Prostate gland (tissue), 2 donors: ENCODE data around the gene ZNRF3. TPM values are rescaled to one million over a fixed set of nuclear protein-coding genes. Genes with fewer than 3 reads are reported as not detected.

Experiments used
- DNase-seq: peaks from one replicate; pipeline ENCODE4 v3.0.0-alpha.2; 2019; ENCODE audit warnings: low spot score
- H3K27ac ChIP-seq, 2 donors: fragments of 200-600 bp; sonication (generic); 2 replicates each; pipeline ENCODE4 v1.5.1; 2017 to 2019
- H3K27me3 ChIP-seq: fragments of 200-600 bp; sonication (generic); replicated peaks from 2 replicates; pipeline ENCODE4 v1.5.1; 2019; ENCODE audit not compliant: insufficient read depth
- H3K36me3 ChIP-seq, 2 donors: fragments of 200-600 bp; sonication (generic); 1 replicate in 1 of 2; 2 replicates in 1 of 2; pipeline versions ENCODE4 v1.5.1 to v1.8.1; 2017 to 2019
- H3K4me1 ChIP-seq: fragments of 200-600 bp; sonication (generic); replicated peaks from 2 replicates; pipeline ENCODE4 v1.5.1; 2019
- H3K4me3 ChIP-seq, 2 donors: fragments of 200-600 bp; sonication (generic); 2 replicates each; pipeline ENCODE4 v1.5.1; 2017 to 2019
- H3K9me3 ChIP-seq: fragments of 200-600 bp; sonication (generic); 2 replicates; pipeline ENCODE4 v1.5.1; 2017
- CTCF ChIP-seq, 4 experiments: fragments of 200-600 bp in 2 of 4; fragments of 450-650 bp in 2 of 4; sonication (generic) in 2 of 4; IDR thresholded peaks; 1 replicate in 3 of 4; 2 replicates in 1 of 4; pipeline ENCODE4 v1.5.1; 2016 to 2019; ENCODE audit warnings: antibody characterized with exemption in 4 of 4, mild to moderate bottlenecking in 2 of 4, moderate library complexity in 2 of 4
- POLR2A ChIP-seq: fragments of 450-650 bp; IDR thresholded peaks from one replicate; pipeline ENCODE4 v1.6.1; 2016; ENCODE audit warnings: antibody characterized with exemption, mild to moderate bottlenecking
- POLR2AphosphoS5 ChIP-seq: sonication (generic); formaldehyde crosslinking; IDR thresholded peaks from one replicate; pipeline ENCODE4 v1.6.1; 2017; ENCODE audit warnings: antibody characterized with exemption
- WGBS: methylation state at CpG from one replicate; pipeline ENCODE4 v1.1.5; 2018; 5-methylcytosine and 5-hydroxymethylcytosine counted together
- intact Hi-C: fragments of 100-400 bp; cut with DNase I; formaldehyde crosslinking; loops from one replicate; pipeline ENCODE4 v1.14.2; 2022
- total RNA-seq, 2 donors: library from RNA; depleted of rRNA; stranded (reverse); fragments of >200 nt; gene quantifications; one replicate each; pipeline ENCODE4 v1.1.0, GENCODE V29; 2016

The ZNRF3 gene
- total RNA-seq, 2 donors from 2014 or later: 38.5 to 46.1 TPM

GRCh38 chr22:28980326-28980725 lies 97.0 kb downstream of the ZNRF3 start:
- Histone ChIP-seq H3K9me3 (no peaks in the 10 kb centered on the region), H3K4me3 (no peak overlapping the region), H3K27ac (no peak overlapping the region), H3K36me3 (no peaks in the 10 kb centered on the region), H3K27me3 (no peaks in the 10 kb centered on the region), H3K4me1 (peaks cover 6% of the 10 kb centered on the region)
- DNase-seq: no peak
- TF ChIP-seq CTCF (IDR thresholded peaks at IDR 0.05): no peak
- TF ChIP-seq POLR2AphosphoS5: no peak
- no peak for TF ChIP-seq POLR2A
- intact Hi-C loops: no loop called here

DNA sequence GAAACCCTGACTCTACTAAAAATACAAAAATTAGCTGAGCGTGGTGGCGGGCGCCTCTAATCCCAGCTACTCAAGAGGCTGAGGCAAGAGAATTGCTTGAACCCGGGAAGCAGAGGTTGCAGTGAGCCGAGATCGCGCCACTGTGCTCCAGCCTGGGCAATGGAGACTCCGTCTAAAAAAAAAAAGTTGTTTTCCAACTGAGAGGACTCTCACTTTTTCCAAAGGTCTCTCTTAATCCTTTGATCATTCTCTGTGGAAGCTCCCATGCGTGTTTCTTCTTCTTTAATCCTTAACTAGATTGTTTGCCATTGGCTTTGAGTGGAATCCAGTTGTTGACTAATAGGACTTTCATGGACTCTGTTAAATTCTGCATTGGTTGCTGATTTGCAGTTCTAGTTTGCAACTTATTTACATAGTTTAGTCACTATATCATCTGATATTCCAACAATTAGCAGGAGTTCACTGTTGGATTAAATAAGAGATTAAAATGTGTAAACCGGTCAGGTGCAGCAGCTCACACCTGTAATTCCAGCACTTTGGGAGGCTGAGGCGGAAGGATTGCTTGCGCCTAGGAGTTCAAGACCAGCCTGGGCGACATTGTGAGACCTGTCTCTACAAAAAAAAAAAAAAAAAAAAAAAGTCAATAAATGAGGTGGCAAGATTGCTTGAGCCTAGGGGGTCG lies 98.6 kb downstream of the ZNRF3 start:
- WGBS: 88% methylated on average over 14 of the region's 14 CpGs
- H3K27me3 ChIP-seq: no peaks in the 10 kb centered on the region
- no peak overlapping the region for H3K27ac ChIP-seq
- intact Hi-C loops: no loop called here
- TF ChIP-seq POLR2A (no peak), POLR2AphosphoS5 (no peak), CTCF (IDR thresholded peaks at IDR 0.05) (no peak)
- H3K4me3 ChIP-seq: no peak overlapping the region
- H3K9me3 ChIP-seq: no peaks in the 10 kb centered on the region
- no peak for DNase-seq
- H3K36me3 ChIP-seq: no peaks in the 10 kb centered on the region
- peaks cover 9% of the 10 kb centered on the region for H3K4me1 ChIP-seq

DNA sequence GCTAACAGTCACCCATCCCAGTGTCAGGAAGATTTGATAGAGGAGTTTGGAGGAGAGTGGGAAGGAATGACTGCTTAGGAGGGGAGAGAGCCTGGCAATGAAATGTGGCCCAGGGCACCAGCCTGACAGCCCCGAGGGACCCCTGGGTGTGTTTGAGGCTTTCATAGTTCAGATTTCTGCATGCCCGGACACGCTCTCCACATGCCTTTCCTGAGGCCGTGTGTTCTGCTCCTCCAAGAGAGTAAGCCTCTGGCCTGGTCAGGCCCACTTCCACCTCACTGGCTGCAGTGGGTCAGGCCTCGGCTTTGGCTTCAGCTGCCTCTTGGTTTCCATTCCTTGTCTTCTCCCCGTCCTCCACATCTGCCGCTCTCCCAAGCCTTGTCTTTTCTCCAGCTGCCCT lies 99.8 kb downstream of the ZNRF3 start:
- H3K27me3 ChIP-seq: no peaks in the 10 kb centered on the region
- H3K9me3 ChIP-seq: no peaks in the 10 kb centered on the region
- H3K4me1 ChIP-seq: peaks cover 12% of the 10 kb centered on the region
- no peaks in the 10 kb centered on the region for H3K36me3 ChIP-seq
- no peak for DNase-seq
- 64% methylated on average over 7 of the region's 7 CpGs for WGBS
- peak overlapping the region in 1 of 2 donors; percentile 25 for H3K27ac ChIP-seq
- intact Hi-C loops: no loop called here
- TF ChIP-seq POLR2AphosphoS5: no peak
- TF ChIP-seq CTCF (IDR thresholded peaks at IDR 0.05): no peak
- no peak for TF ChIP-seq POLR2A
- no peak overlapping the region for H3K4me3 ChIP-seq

GRCh38 chr22:28983788-28984441 lies 100.5 kb downstream of the ZNRF3 start:
- H3K27ac ChIP-seq: no peak overlapping the region

DNA sequence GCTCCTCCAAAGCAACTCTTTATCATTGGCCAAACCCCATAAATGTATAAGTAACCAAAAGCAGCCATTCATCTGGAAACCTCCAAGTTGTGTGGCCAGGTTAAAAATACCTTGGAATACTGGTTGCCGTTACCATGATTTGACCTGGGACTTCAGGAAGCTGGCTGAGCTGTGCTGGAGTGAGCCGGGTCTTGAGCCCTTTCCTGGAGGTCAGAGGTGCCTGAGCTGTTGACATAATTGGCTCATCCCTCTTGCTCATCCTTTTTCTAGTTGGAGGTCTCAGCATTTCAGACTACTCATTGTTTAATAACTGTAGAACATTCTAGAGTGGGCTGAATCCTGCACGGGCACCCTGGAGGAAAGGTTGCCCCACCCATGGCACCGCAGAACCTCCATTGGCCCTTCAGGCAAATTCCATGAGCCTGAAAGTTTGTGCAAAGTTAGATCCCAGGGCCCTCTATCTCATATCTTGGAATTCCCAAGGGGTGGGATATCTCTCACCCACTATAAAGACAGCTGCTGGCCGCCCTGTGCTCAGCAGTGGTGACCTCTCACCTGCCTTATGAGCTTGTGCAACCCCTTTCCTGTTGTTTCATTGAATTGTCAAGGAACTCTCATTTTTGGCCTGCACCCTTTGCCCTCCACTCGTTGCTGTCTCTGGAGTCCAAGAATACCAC lies 101.2 kb downstream of the ZNRF3 start:
- Histone ChIP-seq H3K27me3 (no peaks in the 10 kb centered on the region), H3K36me3 (no peaks in the 10 kb centered on the region), H3K27ac (no peak overlapping the region), H3K9me3 (no peaks in the 10 kb centered on the region), H3K4me1 (peaks cover 18% of the 10 kb centered on the region), H3K4me3 (no peak overlapping the region)
- 89% methylated on average over 6 of the region's 6 CpGs for WGBS
- intact Hi-C loops: loop anchor here (5.0 kb wide), 1 partner anchor 48 kb away; no protein-coding TSS in a partner anchor
- TF ChIP-seq POLR2A (no peak), CTCF (IDR thresholded peaks at IDR 0.05) (no peak), POLR2AphosphoS5 (no peak)
- DNase-seq: no peak

More at GRCh38 chr22:28983788-28984441, 100.5 kb downstream of the ZNRF3 start:
- H3K27me3 ChIP-seq: no peaks in the 10 kb centered on the region
- no peaks in the 10 kb centered on the region for H3K9me3 ChIP-seq
- TF ChIP-seq POLR2AphosphoS5 (peak; percentile 12), POLR2A (no peak)
- H3K36me3 ChIP-seq: no peaks in the 10 kb centered on the region
- H3K4me3 ChIP-seq: no peak overlapping the region
- WGBS: 58% methylated on average over 4 of the region's 4 CpGs
- DNase-seq: no peak
- H3K4me1 ChIP-seq: peaks cover 15% of the 10 kb centered on the region
- intact Hi-C loops: no loop called here
